WTC11 (cell line): ENCODE results near the gene SEC24B. TPM values are rescaled to one million over a fixed set of nuclear protein-coding genes. Genes with fewer than 3 reads are reported as not detected.

Experiments used
- ATAC-seq: fragments of 200-7000 bp; cut with Tn5 transposase; 2 replicates; pipeline ENCODE4 v1.10.0; 2021; ENCODE audit warnings: mild to moderate bottlenecking, moderate library complexity
- CTCF ChIA-PET: fragments of 300-600 bp; sonication (Branson Sonifier 250); formaldehyde crosslinking; loops from one replicate; lab custom pipeline; 2021; ENCODE audit warnings: antibody characterized with exemption; lab: Charles Lee
- POLR2A ChIA-PET: fragments of 350-600 bp; sonication (Branson Sonifier 250); formaldehyde crosslinking; loops from one replicate; lab custom pipeline; 2021; ENCODE audit warnings: antibody characterized with exemption; lab: Charles Lee
- DNase-seq: peaks from one replicate; pipeline ENCODE4 v3.0.0; 2021; ENCODE audit warnings: low spot score
- H3K27ac Mint-ChIP-seq: 2 replicates; pipeline ENCODE4 v1.8.0; 2021; ENCODE audit warnings: mixed read lengths
- H3K27me3 Mint-ChIP-seq: 2 replicates; pipeline ENCODE4 v1.8.0; 2021; ENCODE audit warnings: low read depth, mild to moderate bottlenecking, moderate library complexity, mixed read lengths
- H3K36me3 Mint-ChIP-seq: 2 replicates; pipeline ENCODE4 v1.8.0; 2021; ENCODE audit warnings: mixed read lengths
- H3K4me1 Mint-ChIP-seq: 2 replicates; pipeline ENCODE4 v1.8.0; 2022; ENCODE audit warnings: mixed read lengths
- H3K4me3 Mint-ChIP-seq: 2 replicates; pipeline ENCODE4 v1.8.0; 2021; ENCODE audit warnings: mild to moderate bottlenecking, moderate library complexity, mixed read lengths
- H3K9me3 Mint-ChIP-seq: 2 replicates; pipeline ENCODE4 v1.8.0; 2021; ENCODE audit warnings: mixed read lengths
- EMX1 ChIP-seq: fragments of 250-450 bp; sonication (Bioruptor Pico); IDR thresholded peaks from 2 replicates; pipeline ENCODE4 v1.8.0; 2021; ENCODE audit warnings: mild to moderate bottlenecking
- FOXJ3 ChIP-seq: sonication (generic); formaldehyde crosslinking; IDR thresholded peaks from 2 replicates; pipeline ENCODE4 v1.9.0; 2021; ENCODE audit warnings: missing genetic modification reagents, mild to moderate bottlenecking, borderline replicate concordance
- GABPB1 ChIP-seq: sonication (generic); formaldehyde crosslinking; IDR thresholded peaks from 2 replicates; pipeline ENCODE4 v1.8.1; 2023; ENCODE audit warnings: mild to moderate bottlenecking, missing genetic modification reagents
- MLX ChIP-seq: sonication (generic); formaldehyde crosslinking; IDR thresholded peaks from 2 replicates; pipeline ENCODE4 v1.8.1; 2023; ENCODE audit warnings: mild to moderate bottlenecking, missing genetic modification reagents, moderate library complexity
- MYBL2 ChIP-seq: sonication (generic); formaldehyde crosslinking; IDR thresholded peaks from 2 replicates; pipeline ENCODE4 v1.8.1; 2023; ENCODE audit warnings: mild to moderate bottlenecking, moderate library complexity, missing genetic modification reagents
- NR1H2 ChIP-seq: sonication (generic); formaldehyde crosslinking; IDR thresholded peaks from 2 replicates; pipeline ENCODE4 v1.9.0; 2021; ENCODE audit warnings: mild to moderate bottlenecking, moderate library complexity, missing genetic modification reagents
- PREB ChIP-seq: sonication (generic); formaldehyde crosslinking; IDR thresholded peaks from 2 replicates; pipeline ENCODE4 v1.8.1; 2022; ENCODE audit warnings: mild to moderate bottlenecking, missing genetic modification reagents, moderate library complexity, borderline replicate concordance
- RORB ChIP-seq: fragments of 250-450 bp; sonication (Bioruptor Pico); IDR thresholded peaks from 2 replicates; pipeline ENCODE4 v1.9.0; 2021; ENCODE audit warnings: mild to moderate bottlenecking
- SP1 ChIP-seq: sonication (generic); formaldehyde crosslinking; conservative IDR thresholded peaks from 2 replicates; pipeline ENCODE4 v1.8.1; 2022; ENCODE audit warnings: missing genetic modification reagents
- TCF7 ChIP-seq: sonication (generic); formaldehyde crosslinking; IDR thresholded peaks from 2 replicates; pipeline ENCODE4 v1.8.0; 2022; ENCODE audit warnings: mild to moderate bottlenecking, low read depth, missing genetic modification reagents, moderate library complexity
- TEAD4 ChIP-seq: sonication (generic); formaldehyde crosslinking; IDR thresholded peaks from 2 replicates; pipeline ENCODE4 v1.8.0; 2022; ENCODE audit warnings: mild to moderate bottlenecking, missing genetic modification reagents
- TP53 ChIP-seq: sonication (generic); formaldehyde crosslinking; IDR thresholded peaks from 2 replicates; pipeline ENCODE4 v1.8.1; 2023; ENCODE audit warnings: mild to moderate bottlenecking, missing genetic modification reagents
- ZMAT4 ChIP-seq: fragments of 250-450 bp; sonication (Bioruptor Pico); IDR thresholded peaks from 2 replicates; pipeline ENCODE4 v1.9.0; 2021; ENCODE audit warnings: mild to moderate bottlenecking
- ZNF121 ChIP-seq: sonication (generic); formaldehyde crosslinking; IDR thresholded peaks from 2 replicates; pipeline ENCODE4 v1.8.0; 2023; ENCODE audit warnings: missing genetic modification reagents
- ZNF138 ChIP-seq: sonication (generic); formaldehyde crosslinking; conservative IDR thresholded peaks from 2 replicates; pipeline ENCODE4 v1.8.1; 2022; ENCODE audit warnings: mild to moderate bottlenecking, moderate library complexity, missing genetic modification reagents
- ZNF425 ChIP-seq: fragments of 250-450 bp; sonication (Bioruptor Pico); conservative IDR thresholded peaks from 2 replicates; pipeline ENCODE4 v1.9.0; 2021; ENCODE audit warnings: mild to moderate bottlenecking
- ZNF532 ChIP-seq: fragments of 250-450 bp; sonication (Bioruptor Pico); IDR thresholded peaks from 2 replicates; pipeline ENCODE4 v1.9.0; 2021; ENCODE audit warnings: mild to moderate bottlenecking, borderline replicate concordance
- total RNA-seq: library from RNA; stranded (reverse); gene quantifications from 3 replicates; pipeline ENCODE4 v1.2.3, GENCODE V29; 2021
- TF ChIP-seq, protein P1 (sequence below): sonication (generic); formaldehyde crosslinking; IDR thresholded peaks from 2 replicates; pipeline ENCODE4 v1.8.0; 2022; ENCODE audit warnings: mild to moderate bottlenecking, missing genetic modification reagents
- TF ChIP-seq, protein P2 (sequence below): fragments of 200-600 bp; IDR thresholded peaks from 2 replicates; pipeline ENCODE4 v1.8.0; 2022; ENCODE audit warnings: antibody characterized with exemption

The SEC24B gene
- total RNA-seq, 1 experiment from 2014 or later, result 24.0 TPM

DNA sequence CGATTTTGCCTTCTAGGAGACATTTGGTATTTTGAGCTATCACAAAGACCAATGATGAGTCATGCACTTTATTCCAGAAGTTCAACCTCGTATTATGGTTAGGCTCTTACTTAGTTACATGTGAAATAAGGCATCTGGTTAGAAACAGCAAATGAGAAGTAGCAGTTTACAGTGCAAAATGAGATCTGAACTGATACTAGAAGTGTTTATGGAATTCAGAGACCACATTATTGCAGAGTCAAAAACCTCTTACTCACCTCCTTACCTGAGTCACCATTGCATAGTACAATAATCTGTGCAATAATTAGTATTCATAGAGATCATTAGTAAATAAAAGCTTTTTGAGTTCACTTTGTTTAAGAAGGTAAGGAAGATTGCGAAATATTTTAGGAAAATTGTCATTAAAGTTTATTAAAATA lies 38.7 kb downstream of the SEC24B start:
- no peaks in the 10 kb centered on the region for H3K27me3 Mint-ChIP-seq
- POLR2A ChIA-PET, result no interaction called here
- H3K27ac Mint-ChIP-seq, result no peak overlapping the region
- CTCF ChIA-PET, result no interaction called here
- no peak overlapping the region for H3K4me3 Mint-ChIP-seq
- DNase-seq (no peak), ATAC-seq (no peak)
- TF ChIP-seq GABPB1 (no peak), EMX1 (no peak), ZNF532 (no peak), RORB (CRISPR knock-in tag) (no peak), TCF7 (CRISPR knock-in tag) (no peak)
- H3K36me3 Mint-ChIP-seq, result peaks cover 20% of the 10 kb centered on the region
- no peaks in the 10 kb centered on the region for H3K4me1 Mint-ChIP-seq
- H3K9me3 Mint-ChIP-seq, result no peaks in the 10 kb centered on the region

GRCh38 chr4:109473824-109474223 lies 40.2 kb downstream of the SEC24B start:
- CTCF ChIA-PET, result no interaction called here
- TF ChIP-seq TP53 (no peak), ZMAT4 (CRISPR knock-in tag) (no peak), ZNF532 (no peak), NR1H2 (CRISPR knock-in tag) (no peak), ZNF121 (no peak), ZNF138 (CRISPR knock-in tag) (no peak), MYBL2 (no peak), SP1 (no peak), PREB (CRISPR knock-in tag) (no peak), FOXJ3 (no peak), MLX (CRISPR knock-in tag) (no peak), TEAD4 (CRISPR knock-in tag) (no peak), ZNF425 (no peak)
- TF ChIP-seq, protein P1, sequence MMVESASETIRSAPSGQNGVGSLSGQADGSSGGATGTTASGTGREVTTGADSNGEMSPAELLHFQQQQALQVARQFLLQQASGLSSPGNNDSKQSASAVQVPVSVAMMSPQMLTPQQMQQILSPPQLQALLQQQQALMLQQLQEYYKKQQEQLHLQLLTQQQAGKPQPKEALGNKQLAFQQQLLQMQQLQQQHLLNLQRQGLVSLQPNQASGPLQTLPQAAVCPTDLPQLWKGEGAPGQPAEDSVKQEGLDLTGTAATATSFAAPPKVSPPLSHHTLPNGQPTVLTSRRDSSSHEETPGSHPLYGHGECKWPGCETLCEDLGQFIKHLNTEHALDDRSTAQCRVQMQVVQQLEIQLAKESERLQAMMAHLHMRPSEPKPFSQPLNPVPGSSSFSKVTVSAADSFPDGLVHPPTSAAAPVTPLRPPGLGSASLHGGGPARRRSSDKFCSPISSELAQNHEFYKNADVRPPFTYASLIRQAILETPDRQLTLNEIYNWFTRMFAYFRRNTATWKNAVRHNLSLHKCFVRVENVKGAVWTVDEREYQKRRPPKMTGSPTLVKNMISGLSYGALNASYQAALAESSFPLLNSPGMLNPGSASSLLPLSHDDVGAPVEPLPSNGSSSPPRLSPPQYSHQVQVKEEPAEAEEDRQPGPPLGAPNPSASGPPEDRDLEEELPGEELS (CRISPR knock-in tag), result no peak
- TF ChIP-seq, protein P2, sequence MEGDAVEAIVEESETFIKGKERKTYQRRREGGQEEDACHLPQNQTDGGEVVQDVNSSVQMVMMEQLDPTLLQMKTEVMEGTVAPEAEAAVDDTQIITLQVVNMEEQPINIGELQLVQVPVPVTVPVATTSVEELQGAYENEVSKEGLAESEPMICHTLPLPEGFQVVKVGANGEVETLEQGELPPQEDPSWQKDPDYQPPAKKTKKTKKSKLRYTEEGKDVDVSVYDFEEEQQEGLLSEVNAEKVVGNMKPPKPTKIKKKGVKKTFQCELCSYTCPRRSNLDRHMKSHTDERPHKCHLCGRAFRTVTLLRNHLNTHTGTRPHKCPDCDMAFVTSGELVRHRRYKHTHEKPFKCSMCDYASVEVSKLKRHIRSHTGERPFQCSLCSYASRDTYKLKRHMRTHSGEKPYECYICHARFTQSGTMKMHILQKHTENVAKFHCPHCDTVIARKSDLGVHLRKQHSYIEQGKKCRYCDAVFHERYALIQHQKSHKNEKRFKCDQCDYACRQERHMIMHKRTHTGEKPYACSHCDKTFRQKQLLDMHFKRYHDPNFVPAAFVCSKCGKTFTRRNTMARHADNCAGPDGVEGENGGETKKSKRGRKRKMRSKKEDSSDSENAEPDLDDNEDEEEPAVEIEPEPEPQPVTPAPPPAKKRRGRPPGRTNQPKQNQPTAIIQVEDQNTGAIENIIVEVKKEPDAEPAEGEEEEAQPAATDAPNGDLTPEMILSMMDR, result no peak
- Mint-ChIP-seq H3K4me3 (no peak overlapping the region), H3K27me3 (no peaks in the 10 kb centered on the region), H3K4me1 (no peaks in the 10 kb centered on the region), H3K36me3 (peaks cover 20% of the 10 kb centered on the region), H3K9me3 (no peaks in the 10 kb centered on the region), H3K27ac (no peak overlapping the region)
- ATAC-seq (no peak), DNase-seq (no peak)
- POLR2A ChIA-PET, result no interaction called here
